Measurements from ENCODE around the gene OR2AE1.

OR2AE1 gene

GRCh38 chr7:99829524-99830160, 47.2 kb downstream of the OR2AE1 start:
- in situ Hi-C loops (cut with HindIII; ENCODE audit: low pct_ligation_motif_present, low sequenced_read_pairs) = no loop called here
- H3K27ac ChIP-seq = no peak overlapping the region
- TF ChIP-seq CTCF (IDR thresholded peaks at IDR 0.05; ENCODE audit: low read depth, low read length, missing control alignments) = no peak
- H3K4me3 ChIP-seq (ENCODE audit: low read depth, low read length) = no peak overlapping the region
- no peak for DNase-seq
- H3K27me3 ChIP-seq (replicated peaks) = peaks cover under 1% of the 10 kb centered on the region
- no peaks in the 10 kb centered on the region for H3K36me3 ChIP-seq (replicated peaks)

GRCh38 chr7:99828811-99829210, 48.0 kb downstream of the OR2AE1 start:
- Histone ChIP-seq H3K27ac (no peak overlapping the region), H3K36me3 (replicated peaks) (no peaks in the 10 kb centered on the region), H3K27me3 (replicated peaks) (peaks cover 2% of the 10 kb centered on the region), H3K4me3 (ENCODE audit: low read depth, low read length) (no peak overlapping the region)
- no peak for TF ChIP-seq CTCF (IDR thresholded peaks at IDR 0.05; ENCODE audit: low read depth, low read length, missing control alignments)
- in situ Hi-C loops (cut with HindIII; ENCODE audit: low pct_ligation_motif_present, low sequenced_read_pairs) = no loop called here
- no peak for DNase-seq

GRCh38 chr7:99827040-99827778, 49.6 kb downstream of the OR2AE1 start:
- Histone ChIP-seq H3K27ac (no peak overlapping the region), H3K4me3 (ENCODE audit: low read depth, low read length) (no peak overlapping the region), H3K36me3 (replicated peaks) (no peaks in the 10 kb centered on the region), H3K27me3 (replicated peaks) (peaks cover 2% of the 10 kb centered on the region)
- no peak for TF ChIP-seq CTCF (IDR thresholded peaks at IDR 0.05; ENCODE audit: low read depth, low read length, missing control alignments)
- no peak for DNase-seq
- in situ Hi-C loops (cut with HindIII; ENCODE audit: low pct_ligation_motif_present, low sequenced_read_pairs) = no loop called here
